ENCODE data around the gene DLK1. TPM values are rescaled to one million over a fixed set of nuclear protein-coding genes. Genes with fewer than 3 reads are reported as not detected.

The DLK1 gene
- total and polyA plus RNA-seq, 2 of the 13 experiments (the other 11 are each of a cell fraction or from before 2014, with no cell fraction given) = 95.5 to 312 TPM

DNA sequence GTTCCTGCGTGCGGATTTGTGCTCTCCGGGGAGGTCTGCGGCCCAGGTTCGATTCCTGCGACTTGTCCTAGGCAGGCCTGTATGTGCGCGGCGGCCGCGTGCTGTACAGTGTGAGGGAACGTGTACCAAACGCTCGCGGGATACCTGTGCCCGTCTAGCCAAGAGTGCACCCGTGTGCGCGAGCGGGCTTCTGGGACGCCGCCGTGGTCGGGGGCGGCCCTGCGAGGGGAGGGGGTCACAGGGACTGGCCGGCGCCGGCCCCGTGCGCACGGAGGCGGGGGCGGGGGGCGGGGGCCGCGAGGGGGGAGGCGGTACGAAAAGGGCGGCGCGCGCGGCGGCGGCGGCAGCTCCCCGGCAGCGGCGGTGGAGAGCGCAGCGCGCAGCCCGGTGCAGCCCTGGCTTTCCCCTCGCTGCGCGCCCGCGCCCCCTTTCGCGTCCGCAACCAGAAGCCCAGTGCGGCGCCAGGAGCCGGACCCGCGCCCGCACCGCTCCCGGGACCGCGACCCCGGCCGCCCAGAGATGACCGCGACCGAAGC is at the start of gene DLK1 (continued):
- TF ChIP-seq HMGXB3 (CRISPR knock-in tag; IDR thresholded peaks at IDR 0.05; ENCODE audit: borderline replicate concordance) (no peak), SMAD1 (CRISPR knock-in tag; IDR thresholded peaks at IDR 0.05; ENCODE audit: borderline replicate concordance, low read depth) (no peak), ZNF468 (CRISPR knock-in tag; IDR thresholded peaks at IDR 0.05) (no peak), MED13 (CRISPR knock-in tag; IDR thresholded peaks at IDR 0.05) (no peak), PHF21A (CRISPR knock-in tag; IDR thresholded peaks at IDR 0.05) (no peak), IKZF1 (IDR thresholded peaks at IDR 0.05) (no peak), MBD4 (IDR thresholded peaks at IDR 0.05; ENCODE audit: borderline replicate concordance, low read length) (no peak), ETV5 (CRISPR knock-in tag; IDR thresholded peaks at IDR 0.05; ENCODE audit: borderline replicate concordance) (no peak), NFATC3 (CRISPR knock-in tag; IDR thresholded peaks at IDR 0.05) (no peak), ATF7-NPFF (CRISPR knock-in tag; IDR thresholded peaks at IDR 0.05; ENCODE audit: low read depth) (no peak), PRMT3 (CRISPR knock-in tag; IDR thresholded peaks at IDR 0.05; ENCODE audit: borderline replicate concordance, low read depth) (no peak), ZNF816 (CRISPR knock-in tag; IDR thresholded peaks at IDR 0.05; ENCODE audit: borderline replicate concordance) (no peak), ZNF253 (CRISPR knock-in tag; IDR thresholded peaks at IDR 0.05; ENCODE audit: borderline replicate concordance) (no peak), MIER2 (CRISPR knock-in tag; IDR thresholded peaks at IDR 0.05) (no peak), HNRNPK (IDR thresholded peaks at IDR 0.05; ENCODE audit: low read depth, low read length, poor library complexity, severe bottlenecking) (no peak), AGO2 (optimal IDR thresholded peaks at IDR 0.05; ENCODE audit: low read depth, low read length) (no peak), ZNF207 (IDR thresholded peaks at IDR 0.05; ENCODE audit: borderline replicate concordance) (no peak), ZNF678 (CRISPR knock-in tag; IDR thresholded peaks at IDR 0.05) (no peak), SMAD3 (CRISPR knock-in tag; IDR thresholded peaks at IDR 0.05) (no peak), CEBPG (CRISPR knock-in tag; IDR thresholded peaks at IDR 0.05) (no peak), ZNF136 (CRISPR knock-in tag; IDR thresholded peaks at IDR 0.05; ENCODE audit: low read depth) (no peak), ZNF354B (CRISPR knock-in tag; IDR thresholded peaks at IDR 0.05) (no peak), KAT7 (CRISPR knock-in tag; IDR thresholded peaks at IDR 0.05; ENCODE audit: borderline replicate concordance) (no peak), NCOR1 (IDR thresholded peaks at IDR 0.05; ENCODE audit: borderline replicate concordance, low read length) (no peak), ZSCAN12 (CRISPR knock-in tag; IDR thresholded peaks at IDR 0.05) (no peak), HES4 (CRISPR knock-in tag; IDR thresholded peaks at IDR 0.05; ENCODE audit: borderline replicate concordance) (0 out of 2 replicates have a peak, but pooled peaks have one; percentile 19)
- TF ChIP-seq, protein P1, sequence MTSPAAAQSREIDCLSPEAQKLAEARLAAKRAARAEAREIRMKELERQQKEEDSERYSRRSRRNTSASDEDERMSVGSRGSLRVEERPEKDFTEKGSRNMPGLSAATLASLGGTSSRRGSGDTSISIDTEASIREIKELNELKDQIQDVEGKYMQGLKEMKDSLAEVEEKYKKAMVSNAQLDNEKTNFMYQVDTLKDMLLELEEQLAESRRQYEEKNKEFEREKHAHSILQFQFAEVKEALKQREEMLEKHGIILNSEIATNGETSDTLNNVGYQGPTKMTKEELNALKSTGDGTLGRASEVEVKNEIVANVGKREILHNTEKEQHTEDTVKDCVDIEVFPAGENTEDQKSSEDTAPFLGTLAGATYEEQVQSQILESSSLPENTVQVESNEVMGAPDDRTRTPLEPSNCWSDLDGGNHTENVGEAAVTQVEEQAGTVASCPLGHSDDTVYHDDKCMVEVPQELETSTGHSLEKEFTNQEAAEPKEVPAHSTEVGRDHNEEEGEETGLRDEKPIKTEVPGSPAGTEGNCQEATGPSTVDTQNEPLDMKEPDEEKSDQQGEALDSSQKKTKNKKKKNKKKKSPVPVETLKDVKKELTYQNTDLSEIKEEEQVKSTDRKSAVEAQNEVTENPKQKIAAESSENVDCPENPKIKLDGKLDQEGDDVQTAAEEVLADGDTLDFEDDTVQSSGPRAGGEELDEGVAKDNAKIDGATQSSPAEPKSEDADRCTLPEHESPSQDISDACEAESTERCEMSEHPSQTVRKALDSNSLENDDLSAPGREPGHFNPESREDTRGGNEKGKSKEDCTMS (CRISPR knock-in tag; conservative IDR thresholded peaks at IDR 0.05) = no peak
